HuH-7.5 (cell line): Measurements from ENCODE around the gene CENPT.
"Not testable (repeated sequence)": the region's sequence is repeated elsewhere in the genome, so short reads cannot be mapped to it uniquely, and the experiment has no call there.

Source experiments
- DNase-seq: peaks from one replicate; pipeline ENCODE4 v3.0.0; 2011; ENCODE audit warnings: low spot score

Gene CENPT

GRCh38 chr16:67846063-67846319 lies 1.5 kb downstream of the CENPT start:
- no peak for DNase-seq

GRCh38 chr16:67845291-67846062 lies 2.0 kb downstream of the CENPT start:
- DNase-seq, result no peak

- DNase-seq, result no peak
These were observed 3.0 kb downstream of the CENPT start for GRCh38 chr16:67844497-67844896.

GRCh38 chr16:67843343-67843765 lies 4.1 kb downstream of the CENPT start:
- peak; percentile 29 for DNase-seq

- DNase-seq, result peak; percentile 79
These were observed 4.8 kb downstream of the CENPT start for GRCh38 chr16:67842509-67843342.

- peak; percentile 99 for DNase-seq
These were observed 5.5 kb downstream of the CENPT start, which contains the start of gene THAP11 for GRCh38 chr16:67841816-67842508. Gene THAP11, plus strand, starts transcription at chr16:67842320. Its CDS starts 235 bp downstream, at chr16:67842555.

GRCh38 chr16:67841198-67841815 lies 6.2 kb downstream of the CENPT start:
- DNase-seq, result no peak

- no peak for DNase-seq
These were observed 9.7 kb downstream of the CENPT start for GRCh38 chr16:67837811-67838210.

GRCh38 chr16:67837190-67837589 lies 10.3 kb downstream of the CENPT start:
- DNase-seq, result not testable (repeated sequence)

GRCh38 chr16:67834242-67834614 lies 13.3 kb downstream of the CENPT start:
- DNase-seq, result no peak

- DNase-seq, result peak; percentile 97
These were observed 13.9 kb downstream of the CENPT start for GRCh38 chr16:67833415-67834241.

GRCh38 chr16:67833030-67833414 lies 14.5 kb downstream of the CENPT start:
- peak; percentile 29 for DNase-seq

GRCh38 chr16:67828651-67829050 lies 18.8 kb downstream of the CENPT start:
- no peak for DNase-seq

GRCh38 chr16:67825906-67826305 lies 21.6 kb downstream of the CENPT start:
- DNase-seq, result no peak

- DNase-seq, result no peak
These were observed 22.4 kb downstream of the CENPT start for GRCh38 chr16:67825119-67825518.

GRCh38 chr16:67822511-67822910 lies 25.0 kb downstream of the CENPT start:
- DNase-seq, result no peak

- no peak for DNase-seq
These were observed 26.8 kb downstream of the CENPT start for GRCh38 chr16:67820608-67821259.

GRCh38 chr16:67814567-67814966 lies 32.9 kb downstream of the CENPT start:
- DNase-seq, result no peak

GRCh38 chr16:67811899-67812298 lies 35.6 kb downstream of the CENPT start:
- DNase-seq, result no peak

- no peak for DNase-seq
These were observed 40.3 kb downstream of the CENPT start for GRCh38 chr16:67807148-67807682.
